GM12878 (cell line): ENCODE data around the gene BIN1. TPM values are rescaled to one million over a fixed set of nuclear protein-coding genes. Genes with fewer than 3 reads are reported as not detected.

Experiments used
- ATAC-seq: fragments of 200-7000 bp; cut with Tn5 transposase; 3 replicates; pipeline ENCODE4 v1.9.1; 2020; ENCODE audit warnings: mild to moderate bottlenecking, moderate library complexity
- BruUV-seq: library from RNA; stranded (reverse); fragments of 400-500 nt; replicated peaks from 2 replicates; lab custom pipeline; 2021; lab: Mats Ljungman, UMichigan
- CTCF ChIA-PET: fragments of 300-600 bp; sonication (Branson Sonifier 250); formaldehyde crosslinking; extraction: SDS; loops from one replicate; lab custom pipeline; 2021; ENCODE audit warnings: inconsistent platforms; lab: Yijun Ruan, JAX
- POLR2A ChIA-PET: fragments of 350-600 bp; formaldehyde crosslinking; extraction: SDS; loops from one replicate; lab custom pipeline; 2021; ENCODE audit warnings: inconsistent platforms; lab: Charles Lee
- RAD21 ChIA-PET: fragments of 300-600 bp; sonication (Branson Sonifier 250); formaldehyde crosslinking; loops from one replicate; lab custom pipeline; 2023; ENCODE audit warnings: antibody characterized with exemption; ENCODE audit not compliant: unreplicated experiment; lab: Charles Lee
- SMC1A ChIA-PET: fragments of 300-600 bp; sonication (Branson Sonifier 250); formaldehyde crosslinking; loops from one replicate; lab custom pipeline; 2023; ENCODE audit not compliant: unreplicated experiment, uncharacterized antibody; lab: Charles Lee
- DNase-seq: peaks from one replicate; pipeline ENCODE4 v3.0.0-alpha.2; 2011; ENCODE audit warnings: low read depth, low spot score
- FAIRE-seq: peaks from 3 replicates; lab custom pipeline; 2011; peaks lifted over from hg19 to GRCh38; lab: Jason Lieb, UNC
- H2AFZ ChIP-seq: 2 replicates; pipeline ENCODE4 v1.6.0; 2011; ENCODE audit warnings: low read depth, low read length, control low read depth; ENCODE audit not compliant: control insufficient read depth
- H3K27ac ChIP-seq: 2 replicates; pipeline ENCODE4 v1.5.1; 2011; ENCODE audit warnings: control low read depth; ENCODE audit not compliant: control insufficient read depth, insufficient read depth
- H3K27me3 ChIP-seq, 2 experiments: replicated peaks in 1 of 2; 2 replicates each; pipeline versions ENCODE4 v1.6.0 to v1.6.1; 2011; ENCODE audit warnings: low read length in 1 of 2; ENCODE audit not compliant: control insufficient read depth in 2 of 2, insufficient read depth in 2 of 2
- H3K36me3 ChIP-seq, 2 experiments: 2 replicates each; pipeline ENCODE4 v1.5.1; 2011; ENCODE audit warnings: low read length in 1 of 2; ENCODE audit not compliant: control insufficient read depth in 2 of 2, insufficient read depth in 2 of 2
- H3K4me1 ChIP-seq: 2 replicates; pipeline ENCODE4 v1.6.1; 2011; ENCODE audit warnings: mild to moderate bottlenecking, low read length, moderate library complexity, mixed read lengths; ENCODE audit not compliant: control insufficient read depth, insufficient read depth
- H3K4me2 ChIP-seq: 2 replicates; pipeline ENCODE4 v1.6.0; 2011; ENCODE audit warnings: control low read depth; ENCODE audit not compliant: control insufficient read depth, insufficient read depth
- H3K4me3 ChIP-seq: fragments of 200-600 bp; sonication (generic); 2 replicates; pipeline ENCODE4 v1.5.1; 2016
- H3K79me2 ChIP-seq: 2 replicates; pipeline ENCODE4 v1.6.0; 2011; ENCODE audit warnings: low read length; ENCODE audit not compliant: control insufficient read depth, insufficient read depth
- H3K9ac ChIP-seq: 2 replicates; pipeline ENCODE4 v1.8.0; 2011; ENCODE audit warnings: low read length, control low read depth, mixed read lengths; ENCODE audit not compliant: control insufficient read depth, insufficient read depth
- H3K9me3 ChIP-seq: replicated peaks from 3 replicates; pipeline ENCODE4 v1.5.1; 2011; ENCODE audit warnings: mild to moderate bottlenecking, low read length; ENCODE audit not compliant: control insufficient read depth, insufficient read depth
- H4K20me1 ChIP-seq: 2 replicates; pipeline ENCODE4 v1.6.0; 2011; ENCODE audit not compliant: control insufficient read depth, insufficient read depth
- BMI1 ChIP-seq: fragments of 450-650 bp; IDR thresholded peaks from 2 replicates; pipeline ENCODE4 v1.6.1; 2016; ENCODE audit warnings: mild to moderate bottlenecking, moderate library complexity, borderline replicate concordance
- EGR1 ChIP-seq, 2 experiments: IDR thresholded peaks; 1 replicate in 1 of 2; 2 replicates in 1 of 2; pipeline ENCODE4 v1.6.1; 2011 to 2012; ENCODE audit warnings: low read depth in 2 of 2, low read length in 2 of 2, borderline replicate concordance in 1 of 2, mild to moderate bottlenecking in 1 of 2, moderate library complexity in 1 of 2
- KAT2A ChIP-seq: conservative IDR thresholded peaks from 2 replicates; pipeline ENCODE4 v1.6.1; 2011; ENCODE audit warnings: low read depth, low read length; ENCODE audit not compliant: control insufficient read depth
- MEF2A ChIP-seq: IDR thresholded peaks from 2 replicates; pipeline ENCODE4 v1.6.1; 2011; ENCODE audit warnings: low read depth, mild to moderate bottlenecking, low read length, moderate library complexity; ENCODE audit not compliant: insufficient read depth
- NFIC ChIP-seq: IDR thresholded peaks from 2 replicates; pipeline ENCODE4 v1.6.1; 2012; ENCODE audit warnings: low read depth, mild to moderate bottlenecking, inconsistent platforms, low read length, moderate library complexity
- NFXL1 ChIP-seq: fragments of 450-650 bp; IDR thresholded peaks from 2 replicates; pipeline ENCODE4 v1.6.1; 2017; ENCODE audit warnings: antibody characterized with exemption, mild to moderate bottlenecking, borderline replicate concordance
- NRF1 ChIP-seq: conservative IDR thresholded peaks from 2 replicates; pipeline ENCODE4 v1.6.1; 2011; ENCODE audit warnings: mild to moderate bottlenecking, low read depth, low read length, improper control_type of control experiment
- POLR2AphosphoS5 ChIP-seq: IDR thresholded peaks from 2 replicates; pipeline ENCODE4 v1.6.1; 2011; ENCODE audit warnings: mild to moderate bottlenecking, low read length, inconsistent platforms
- RB1 ChIP-seq: fragments of 450-650 bp; formaldehyde crosslinking; IDR thresholded peaks from 2 replicates; pipeline ENCODE4 v1.6.1; 2017; ENCODE audit warnings: mild to moderate bottlenecking, borderline replicate concordance
- SUPT20H ChIP-seq: IDR thresholded peaks from 2 replicates; pipeline ENCODE4 v1.6.1; 2011; ENCODE audit warnings: low read depth, mild to moderate bottlenecking, low read length, moderate library complexity, borderline replicate concordance; ENCODE audit not compliant: control insufficient read depth
- SUZ12 ChIP-seq: fragments of 200-600 bp; sonication (generic); IDR thresholded peaks from one replicate; pipeline ENCODE4 v1.6.1; 2018; ENCODE audit warnings: antibody characterized with exemption, mild to moderate bottlenecking; ENCODE audit not compliant: unreplicated experiment
- WGBS: methylation state at CpG from one replicate; pipeline ENCODE4 v1.1.6; 2016; ENCODE audit warnings: low lambda C conversion rate; ENCODE audit not compliant: insufficient replicate concordance, insufficient coverage; ENCODE audit errors: missing lambda C conversion rate; 5-methylcytosine and 5-hydroxymethylcytosine counted together
- in situ Hi-C: fragments of 300-500 bp; cut with MboI; formaldehyde crosslinking; loops from 9 replicates; pipeline ENCODE4 v1.14.3; 2018; ENCODE audit warnings: mixed read lengths
- intact Hi-C: fragments of 100-400 bp; cut with micrococcal nuclease; formaldehyde crosslinking; loops from one replicate; pipeline ENCODE4 v1.14.2; 2022; ENCODE audit not compliant: unreplicated experiment
- polyA plus RNA-seq, 11 experiments: library from polyadenylated mRNA; depleted of rRNA in 4 of 11; unstranded in 6 of 11; stranded (reverse) in 5 of 11; fragments of >200 nt; fragmentation: Nextera tagmentation in 4 of 11; fragmentation: Illumina TruSeq in 1 of 11; extraction: Ambion mirVana in 4 of 11; extraction: Trizol in 1 of 11; gene quantifications; 1 replicate in 1 of 11; 2 replicates in 10 of 11; pipeline versions ENCODE4 v1.2.1 to v1.2.3, GENCODE V29; 2011 to 2016; ENCODE audit warnings: inconsistent platforms in 2 of 11, missing spikeins in 2 of 11, low read depth in 1 of 11
- total RNA-seq, 4 experiments: library from RNA; depleted of rRNA in 3 of 4; stranded (reverse); fragments of >200 nt in 3 of 4; fragmentation: Illumina TruSeq in 1 of 4; extraction: Trizol in 1 of 4; gene quantifications; 2 replicates each; pipeline versions ENCODE4 v1.2.1 to v1.2.3, GENCODE V29; 2013 to 2021

Gene BIN1
- total and polyA plus RNA-seq, 10 of the 15 experiments (the other 5 are each of a cell fraction or from before 2014, with no cell fraction given): 0.32 to 21.3 (median 11.2) TPM

GRCh38 chr2:127118038-127118437 is 11.1 kb upstream of the BIN1 start:
- FAIRE-seq (no peak), ATAC-seq (no peak), DNase-seq (no peak)
- TF ChIP-seq SUZ12 (no peak), RB1 (no peak), KAT2A (no peak), EGR1 (IDR thresholded peaks at IDR 0.05; ENCODE audit: borderline replicate concordance in 1 of 2, low read depth in 2 of 2, low read length in 2 of 2) (no peak), MEF2A (no peak), NFXL1 (no peak), BMI1 (no peak), POLR2AphosphoS5 (no peak), NRF1 (no peak), SUPT20H (no peak), NFIC (no peak)
- H3K27me3 ChIP-seq: no peaks in the 10 kb centered on the region
- ChIA-PET CTCF (no interaction called here), RAD21 (no interaction called here), POLR2A (no interaction called here), SMC1A (no interaction called here)
- intact Hi-C loops: no loop called here
- H4K20me1 ChIP-seq: no peaks in the 10 kb centered on the region
- H3K27ac ChIP-seq: no peak overlapping the region
- H3K9me3 ChIP-seq: no peaks in the 10 kb centered on the region
- H3K79me2 ChIP-seq: no peaks in the 10 kb centered on the region
- no peak overlapping the region for H2AFZ ChIP-seq
- no peaks in the 10 kb centered on the region for H3K36me3 ChIP-seq
- no TSS peak for BruUV-seq
- no peaks in the 10 kb centered on the region for H3K4me1 ChIP-seq
- no peak overlapping the region for H3K9ac ChIP-seq
- WGBS: 45% methylated on average over 5 of the region's 5 CpGs
- no peak overlapping the region for H3K4me3 ChIP-seq
- H3K4me2 ChIP-seq: no peak overlapping the region
- in situ Hi-C loops: no loop called here
